ENCODE measurements around the gene SCML1. TPM values are rescaled to one million over a fixed set of nuclear protein-coding genes. Genes with fewer than 3 reads are reported as not detected.
"Not testable (repeated sequence)": the region's sequence is repeated elsewhere in the genome, so short reads cannot be mapped to it uniquely, and the experiment has no call there.

The SCML1 gene
- total RNA-seq, 2 donors from 2014 or later, result 11.7 to 21.4 TPM

- no peak overlapping the region for H3K27ac ChIP-seq
- no peak for TF ChIP-seq CTCF (IDR thresholded peaks at IDR 0.05)
- no peaks in the 10 kb centered on the region for H3K4me1 ChIP-seq
- no peak overlapping the region for H3K9ac ChIP-seq (ENCODE audit: low read depth in 2 of 2, low read length in 2 of 2)
- no peak overlapping the region for H3K4me3 ChIP-seq
- intact Hi-C loops (cut with DNase I), result no loop called here
- no peaks in the 10 kb centered on the region for H3K9me3 ChIP-seq
- H3K36me3 ChIP-seq, result no peaks in the 10 kb centered on the region
- H3K27me3 ChIP-seq, result no peaks in the 10 kb centered on the region
- no peak for DNase-seq
These were observed 42.1 kb downstream of the SCML1 start for GRCh38 chrX:17779434-17779833.

- peak; percentile 29 for DNase-seq
- not testable (repeated sequence) for H3K27ac ChIP-seq
These were observed 49.5 kb downstream of the SCML1 start for GRCh38 chrX:17786554-17787347.

DNA sequence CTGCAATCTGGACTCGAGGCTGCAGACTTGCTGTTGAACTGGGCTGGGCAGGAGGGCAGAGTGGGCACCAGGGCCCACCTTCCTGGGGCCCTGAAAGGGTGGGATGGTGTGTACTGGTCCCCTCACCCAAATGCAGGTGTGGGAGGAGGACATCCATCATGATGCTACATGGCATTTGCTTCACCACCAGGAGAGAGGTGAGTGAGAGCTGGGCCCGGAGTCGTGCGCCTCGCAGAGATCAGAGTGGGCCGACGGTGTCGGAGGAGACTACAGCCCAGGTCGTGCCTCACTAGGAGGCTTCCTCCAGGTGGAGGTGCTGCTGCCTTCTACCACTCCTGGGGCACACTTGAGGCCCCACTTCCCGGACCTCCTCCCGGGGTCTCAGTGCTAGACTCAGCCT is 50.3 kb downstream of the SCML1 start:
- intact Hi-C loops (cut with DNase I), result no loop called here
- H3K36me3 ChIP-seq, result no peaks in the 10 kb centered on the region
- no peak overlapping the region for H3K27ac ChIP-seq
- DNase-seq, result no peak
- no peak overlapping the region for H3K4me3 ChIP-seq
- no peak overlapping the region for H3K9ac ChIP-seq (ENCODE audit: low read depth in 2 of 2, low read length in 2 of 2)
- no peaks in the 10 kb centered on the region for H3K27me3 ChIP-seq
- no peaks in the 10 kb centered on the region for H3K9me3 ChIP-seq
- no peak for TF ChIP-seq CTCF (IDR thresholded peaks at IDR 0.05)
- no peaks in the 10 kb centered on the region for H3K4me1 ChIP-seq

More at GRCh38 chrX:17786554-17787347, 49.5 kb downstream of the SCML1 start:
- H3K36me3 ChIP-seq; H3K27me3 ChIP-seq; H3K4me1 ChIP-seq; intact Hi-C loops (cut with DNase I); H3K9ac ChIP-seq (ENCODE audit: low read depth in 2 of 2, low read length in 2 of 2); H3K4me3 ChIP-seq; H3K9me3 ChIP-seq: not testable (repeated sequence)

DNA sequence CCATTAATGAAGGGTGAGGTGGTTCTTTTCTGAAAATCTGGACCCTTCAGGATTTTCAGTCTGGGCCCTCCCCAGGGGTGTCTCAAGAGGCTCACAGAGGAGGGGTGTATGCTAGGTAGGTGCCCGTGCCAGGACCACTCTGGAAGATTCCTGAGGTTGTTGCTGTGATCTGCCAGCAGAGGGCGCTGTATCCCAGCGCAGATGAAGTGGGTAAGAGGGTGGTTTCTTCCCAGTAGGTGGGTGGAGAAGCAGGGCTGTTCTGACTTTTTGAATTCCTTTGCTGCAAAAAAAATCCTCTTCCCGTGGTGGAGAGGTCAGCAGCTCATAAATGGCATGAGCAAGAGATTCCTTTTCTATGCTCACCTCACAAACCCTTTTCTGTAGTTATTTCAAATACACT is 51.1 kb downstream of the SCML1 start:
- Histone ChIP-seq H3K4me3 (no peak overlapping the region), H3K27me3 (no peaks in the 10 kb centered on the region), H3K9me3 (no peaks in the 10 kb centered on the region), H3K9ac (ENCODE audit: low read depth in 2 of 2, low read length in 2 of 2) (no peak overlapping the region), H3K27ac (no peak overlapping the region), H3K4me1 (no peaks in the 10 kb centered on the region), H3K36me3 (no peaks in the 10 kb centered on the region)
- peak; percentile 81 for TF ChIP-seq CTCF (IDR thresholded peaks at IDR 0.05)
- DNase-seq, result peak; percentile 27
- intact Hi-C loops (cut with DNase I), result no loop called here

DNA sequence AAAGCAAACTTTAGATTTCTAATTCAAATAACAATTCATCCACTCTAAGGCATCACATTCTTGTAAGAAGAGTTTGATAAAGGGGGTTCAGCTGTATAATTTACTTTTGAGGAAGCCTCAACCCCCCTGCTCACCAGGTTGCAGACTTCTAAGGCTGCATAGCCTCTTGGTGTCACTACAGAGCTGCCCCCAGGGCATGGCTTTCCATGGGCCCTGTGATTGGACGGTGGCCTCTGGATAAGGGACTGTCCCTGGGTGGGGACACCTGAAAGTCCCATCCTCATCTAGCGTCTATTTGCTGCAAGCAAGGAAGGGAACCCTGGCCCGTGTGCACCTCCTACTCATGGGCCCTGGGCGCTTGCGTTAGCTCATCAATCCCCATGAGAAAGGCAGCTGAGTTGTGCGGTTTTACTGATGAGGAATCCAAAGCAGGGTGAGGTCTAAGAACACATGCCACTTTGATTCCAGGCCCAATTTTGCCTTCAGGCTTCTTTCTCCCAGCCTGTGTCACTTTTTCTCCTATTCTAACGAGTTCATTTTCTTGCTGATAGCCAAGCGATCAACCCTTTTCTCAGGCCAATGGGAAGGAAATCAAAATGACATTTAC is 51.8 kb downstream of the SCML1 start:
- no peaks in the 10 kb centered on the region for H3K9me3 ChIP-seq
- no peak overlapping the region for H3K4me3 ChIP-seq
- H3K36me3 ChIP-seq, result no peaks in the 10 kb centered on the region
- H3K27me3 ChIP-seq, result no peaks in the 10 kb centered on the region
- no peak overlapping the region for H3K27ac ChIP-seq
- H3K4me1 ChIP-seq, result no peaks in the 10 kb centered on the region
- TF ChIP-seq CTCF (IDR thresholded peaks at IDR 0.05), result no peak
- no peak for DNase-seq
- intact Hi-C loops (cut with DNase I), result no loop called here
- no peak overlapping the region for H3K9ac ChIP-seq (ENCODE audit: low read depth in 2 of 2, low read length in 2 of 2)

GRCh38 chrX:17792826-17793225 is 55.5 kb downstream of the SCML1 start:
- H3K27me3 ChIP-seq, result no peaks in the 10 kb centered on the region
- no peak overlapping the region for H3K4me3 ChIP-seq
- intact Hi-C loops (cut with DNase I), result no loop called here
- no peak overlapping the region for H3K9ac ChIP-seq (ENCODE audit: low read depth in 2 of 2, low read length in 2 of 2)
- no peak for DNase-seq
- H3K27ac ChIP-seq, result no peak overlapping the region
- no peaks in the 10 kb centered on the region for H3K9me3 ChIP-seq
- H3K36me3 ChIP-seq, result no peaks in the 10 kb centered on the region
- no peak for TF ChIP-seq CTCF (IDR thresholded peaks at IDR 0.05)
- H3K4me1 ChIP-seq, result no peaks in the 10 kb centered on the region
